RWPE1 (cell line): ENCODE data around the gene SH2B3.

Experiments
- CTCF ChIA-PET: fragments of 350-600 bp; sonication (Branson Sonifier 250); formaldehyde crosslinking; extraction: SDS; loops from one replicate; lab custom pipeline; 2021; lab: Yijun Ruan, JAX
- POLR2A ChIA-PET: fragments of 400-600 bp; formaldehyde crosslinking; extraction: SDS; loops from one replicate; lab custom pipeline; 2020; ENCODE audit warnings: antibody characterized with exemption; ENCODE audit not compliant: low non-redundant PET; lab: Yijun Ruan, JAX
- DNase-seq: peaks from one replicate; pipeline ENCODE4 v3.0.0; 2012; ENCODE audit warnings: low spot score
- H3K27ac ChIP-seq: fragments of 450-650 bp; 2 replicates; pipeline ENCODE4 v1.5.1; 2017
- TF ChIP-seq, protein P1 (sequence below): fragments of 450-650 bp; conservative IDR thresholded peaks from 2 replicates; pipeline ENCODE4 v1.5.1; 2017; ENCODE audit warnings: low read depth, mild to moderate bottlenecking

SH2B3 gene

DNA sequence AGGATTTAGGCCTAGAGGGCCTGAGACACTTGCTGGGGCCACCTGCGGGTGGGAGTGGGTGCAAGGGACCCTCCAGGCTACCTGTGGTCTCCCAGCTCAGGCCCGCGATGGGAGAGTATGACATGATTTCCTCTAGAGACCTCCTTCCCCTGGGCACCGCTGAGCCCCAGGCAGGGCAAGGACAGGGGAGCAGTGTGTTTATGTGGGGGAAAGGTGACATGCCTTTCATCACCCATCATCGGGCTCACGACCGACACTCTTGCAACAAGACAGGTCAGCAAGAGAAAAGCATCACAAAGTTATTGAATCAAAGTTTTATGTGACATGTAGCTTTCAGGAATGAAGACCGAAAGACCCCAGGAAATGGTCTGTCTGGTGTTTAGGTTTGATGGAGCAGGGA lies 19.9 kb downstream of the SH2B3 start:
- TF ChIP-seq, protein P1, sequence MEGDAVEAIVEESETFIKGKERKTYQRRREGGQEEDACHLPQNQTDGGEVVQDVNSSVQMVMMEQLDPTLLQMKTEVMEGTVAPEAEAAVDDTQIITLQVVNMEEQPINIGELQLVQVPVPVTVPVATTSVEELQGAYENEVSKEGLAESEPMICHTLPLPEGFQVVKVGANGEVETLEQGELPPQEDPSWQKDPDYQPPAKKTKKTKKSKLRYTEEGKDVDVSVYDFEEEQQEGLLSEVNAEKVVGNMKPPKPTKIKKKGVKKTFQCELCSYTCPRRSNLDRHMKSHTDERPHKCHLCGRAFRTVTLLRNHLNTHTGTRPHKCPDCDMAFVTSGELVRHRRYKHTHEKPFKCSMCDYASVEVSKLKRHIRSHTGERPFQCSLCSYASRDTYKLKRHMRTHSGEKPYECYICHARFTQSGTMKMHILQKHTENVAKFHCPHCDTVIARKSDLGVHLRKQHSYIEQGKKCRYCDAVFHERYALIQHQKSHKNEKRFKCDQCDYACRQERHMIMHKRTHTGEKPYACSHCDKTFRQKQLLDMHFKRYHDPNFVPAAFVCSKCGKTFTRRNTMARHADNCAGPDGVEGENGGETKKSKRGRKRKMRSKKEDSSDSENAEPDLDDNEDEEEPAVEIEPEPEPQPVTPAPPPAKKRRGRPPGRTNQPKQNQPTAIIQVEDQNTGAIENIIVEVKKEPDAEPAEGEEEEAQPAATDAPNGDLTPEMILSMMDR: no peak
- ChIA-PET CTCF (interaction anchor here (0.6 kb wide), 1 partner anchor 54 kb away, joined by 4 read pairs; no protein-coding TSS in a partner anchor), POLR2A (no interaction called here)
- H3K27ac ChIP-seq: peak overlapping the region; percentile 43
- DNase-seq: no peak

DNA sequence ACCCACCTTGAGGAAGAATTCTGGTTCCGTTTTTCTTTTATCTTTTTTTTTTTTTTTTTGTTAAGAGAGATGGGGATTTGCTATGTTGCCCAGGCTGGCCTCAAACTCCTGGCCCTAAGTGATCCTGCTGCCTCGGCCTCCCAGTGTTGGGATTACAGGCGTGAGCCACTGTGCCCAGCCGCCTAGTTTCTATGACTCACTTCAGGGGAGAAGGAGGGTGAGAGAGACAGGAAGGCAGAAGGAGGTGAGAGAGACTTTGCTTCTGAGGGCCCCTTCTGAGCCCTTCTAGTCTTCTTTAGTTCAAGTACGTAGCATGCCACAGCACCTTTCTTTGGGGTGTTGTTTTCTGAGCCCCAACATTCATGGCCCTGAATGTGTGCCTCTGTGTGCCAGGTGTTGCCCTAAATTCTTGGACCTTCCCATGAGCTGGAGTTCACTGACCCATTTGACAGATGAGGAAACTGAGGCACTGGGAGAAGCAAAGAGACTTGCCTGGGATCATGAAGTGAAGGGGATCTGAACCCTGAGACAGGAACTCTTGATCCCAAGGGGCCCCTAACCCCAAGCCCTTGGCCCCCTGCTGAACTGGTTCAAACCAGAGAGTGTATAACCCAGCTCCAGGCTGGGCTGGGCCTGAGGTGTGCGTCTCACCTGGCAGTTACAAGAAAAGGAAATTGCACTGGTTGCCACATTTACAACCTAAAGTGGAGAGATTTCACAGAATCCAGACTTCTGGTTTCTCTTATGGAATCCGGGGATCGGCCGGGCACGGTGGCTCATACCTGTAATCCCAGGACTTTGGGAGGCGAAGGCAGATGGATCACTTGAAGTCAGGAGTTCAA lies 20.8 kb downstream of the SH2B3 start:
- POLR2A ChIA-PET: no interaction called here
- TF ChIP-seq, protein P1: no peak
- no peak for DNase-seq
- H3K27ac ChIP-seq: peak overlapping the region; percentile 43
- CTCF ChIA-PET: interaction anchor here (0.6 kb wide), 1 partner anchor 53 kb away, joined by 4 read pairs; no protein-coding TSS in a partner anchor

DNA sequence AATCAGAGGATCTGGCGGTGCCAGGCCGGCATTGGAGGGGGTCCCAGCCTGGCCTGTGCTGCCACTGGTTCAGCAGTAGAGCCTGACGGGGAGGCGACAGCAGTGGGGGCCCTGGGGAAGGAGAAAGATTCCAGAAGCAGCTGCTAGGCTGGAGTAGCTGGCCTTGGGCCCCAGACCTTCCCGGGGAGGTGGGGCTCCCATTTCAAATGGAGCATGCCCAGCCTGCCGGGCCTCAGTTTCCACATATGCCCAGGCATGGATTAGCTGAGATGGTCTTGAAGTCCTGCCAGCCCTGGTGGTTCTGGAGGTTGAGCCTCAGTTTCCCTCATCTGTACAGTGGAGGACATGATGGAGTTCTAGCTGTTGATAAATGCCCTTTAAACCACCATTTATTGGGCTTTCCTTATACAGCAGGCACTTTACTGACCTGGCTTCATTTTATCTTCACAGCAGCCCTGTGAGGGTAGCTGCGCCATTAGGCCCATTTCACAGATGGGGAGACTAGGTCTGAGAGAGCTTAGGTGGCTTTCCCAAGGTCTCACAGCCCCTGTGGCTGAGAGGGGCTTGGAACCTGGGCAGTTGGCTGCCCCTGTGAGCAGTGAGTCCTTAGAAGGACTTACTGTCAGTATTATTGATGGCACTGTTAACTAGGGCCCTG lies 21.8 kb downstream of the SH2B3 start:
- ChIA-PET POLR2A (no interaction called here), CTCF (interaction anchor here (0.5 to 0.6 kb wide), 3 partner anchors 30 to 1027 kb away, joined by 3 read pairs; no protein-coding TSS in a partner anchor)
- TF ChIP-seq, protein P1: no peak
- no peak for DNase-seq
- no peak overlapping the region for H3K27ac ChIP-seq

DNA sequence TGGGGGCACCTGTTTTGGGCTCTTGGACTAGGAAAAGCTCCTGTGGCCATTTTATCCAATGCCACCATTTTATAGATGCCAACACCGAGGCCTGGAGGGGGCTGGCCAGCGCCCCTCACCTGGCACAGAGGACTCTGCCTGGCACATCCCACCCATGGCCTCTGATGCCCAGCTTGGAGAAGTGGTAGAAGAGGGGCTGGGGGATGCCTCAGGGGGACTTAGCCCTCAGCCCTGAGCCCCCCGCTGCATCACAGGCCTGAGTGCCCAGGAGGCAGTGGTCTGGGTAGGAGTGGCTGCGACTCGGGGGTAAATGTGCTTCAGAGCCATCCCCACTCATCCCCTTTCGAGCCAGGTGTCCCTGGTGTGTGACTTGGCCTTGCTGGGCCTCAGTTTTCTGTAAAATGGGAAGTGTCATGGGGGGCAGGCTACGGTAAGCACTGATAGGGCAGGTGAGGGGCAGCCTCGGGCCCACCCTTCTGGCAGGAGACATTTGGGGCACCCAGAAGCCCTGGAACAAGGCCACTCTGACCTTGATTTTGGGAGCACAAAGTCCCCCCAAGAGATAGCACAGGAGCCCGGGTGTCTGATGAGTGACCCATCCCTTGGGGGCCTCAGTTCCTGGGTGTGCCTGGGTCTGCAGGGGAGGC lies 22.5 kb downstream of the SH2B3 start:
- TF ChIP-seq, protein P1: no peak
- ChIA-PET CTCF (interaction anchor here (0.6 kb wide), 1 partner anchor 31 kb away, joined by 3 read pairs; no protein-coding TSS in a partner anchor), POLR2A (no interaction called here)
- H3K27ac ChIP-seq: peak overlapping the region; percentile 85
- no peak for DNase-seq

DNA sequence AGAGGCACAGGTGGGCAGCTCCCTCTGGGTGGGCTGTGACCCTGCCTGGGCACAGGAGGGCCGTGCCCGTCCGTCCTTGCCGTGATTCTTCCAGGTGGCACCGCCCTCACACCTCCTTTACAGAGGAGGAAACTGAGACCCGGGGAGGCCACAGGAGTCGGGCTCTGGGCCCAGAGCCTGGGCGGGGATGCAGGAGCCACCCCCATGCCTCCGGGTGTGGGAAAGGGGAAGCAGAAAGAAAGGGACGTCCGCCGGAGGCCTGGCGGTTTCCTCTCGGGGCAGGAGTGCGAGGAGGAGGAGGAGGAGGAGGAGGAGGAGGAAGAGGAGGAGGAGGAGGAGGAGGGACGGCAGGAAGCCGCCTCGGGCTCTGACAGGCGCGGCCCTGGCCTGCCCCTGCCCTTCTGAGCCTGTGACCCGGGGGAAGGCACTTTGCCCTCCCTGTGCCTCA lies 23.0 kb downstream of the SH2B3 start:
- ChIA-PET CTCF (interaction anchor here (2.7 kb wide), 1 partner anchor 32 kb away, joined by 6 read pairs; no protein-coding TSS in a partner anchor), POLR2A (no interaction called here)
- TF ChIP-seq, protein P1: no peak
- no peak for DNase-seq
- H3K27ac ChIP-seq: peak overlapping the region; percentile 85
